ENCODE data around the gene L3MBTL4.
"Not testable (repeated sequence)": the region's sequence is repeated elsewhere in the genome, so short reads cannot be mapped to it uniquely, and the experiment has no call there.

L3MBTL4 gene

DNA sequence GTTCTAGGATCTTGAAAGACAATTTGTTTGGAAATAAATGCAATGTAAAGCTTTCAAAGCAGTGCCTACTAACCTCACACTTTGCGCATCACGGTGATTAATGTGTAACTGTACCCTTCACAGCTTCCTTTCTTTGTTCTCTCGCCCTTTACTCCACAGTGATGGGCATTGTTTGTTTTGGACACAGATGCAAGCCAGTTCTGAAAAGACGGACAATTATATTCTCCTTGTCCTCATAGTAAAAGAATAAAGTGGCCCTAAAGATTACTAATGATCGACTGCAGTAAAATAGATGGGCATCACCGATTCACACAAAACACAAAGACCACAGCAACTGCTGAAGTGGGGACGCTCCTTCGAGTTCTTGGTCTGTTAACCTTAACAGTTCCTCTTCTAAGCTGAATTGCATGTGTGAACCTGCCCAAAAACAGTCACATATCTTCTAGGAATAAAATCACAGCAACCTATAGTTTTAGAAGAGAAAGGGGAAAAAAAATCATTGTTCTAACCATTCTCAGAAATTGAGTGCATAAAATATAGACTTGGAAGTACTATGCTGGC is 7.7 kb downstream of the L3MBTL4 start:
- no peak for DNase-seq (ENCODE audit: low spot score)
- FAIRE-seq, result no peak

- FAIRE-seq, result peak; percentile 77
- peak; percentile 79 for DNase-seq (ENCODE audit: low spot score)
Observed at GRCh38 chr18:6406075-6406909, 8.4 kb downstream of the L3MBTL4 start.

DNA sequence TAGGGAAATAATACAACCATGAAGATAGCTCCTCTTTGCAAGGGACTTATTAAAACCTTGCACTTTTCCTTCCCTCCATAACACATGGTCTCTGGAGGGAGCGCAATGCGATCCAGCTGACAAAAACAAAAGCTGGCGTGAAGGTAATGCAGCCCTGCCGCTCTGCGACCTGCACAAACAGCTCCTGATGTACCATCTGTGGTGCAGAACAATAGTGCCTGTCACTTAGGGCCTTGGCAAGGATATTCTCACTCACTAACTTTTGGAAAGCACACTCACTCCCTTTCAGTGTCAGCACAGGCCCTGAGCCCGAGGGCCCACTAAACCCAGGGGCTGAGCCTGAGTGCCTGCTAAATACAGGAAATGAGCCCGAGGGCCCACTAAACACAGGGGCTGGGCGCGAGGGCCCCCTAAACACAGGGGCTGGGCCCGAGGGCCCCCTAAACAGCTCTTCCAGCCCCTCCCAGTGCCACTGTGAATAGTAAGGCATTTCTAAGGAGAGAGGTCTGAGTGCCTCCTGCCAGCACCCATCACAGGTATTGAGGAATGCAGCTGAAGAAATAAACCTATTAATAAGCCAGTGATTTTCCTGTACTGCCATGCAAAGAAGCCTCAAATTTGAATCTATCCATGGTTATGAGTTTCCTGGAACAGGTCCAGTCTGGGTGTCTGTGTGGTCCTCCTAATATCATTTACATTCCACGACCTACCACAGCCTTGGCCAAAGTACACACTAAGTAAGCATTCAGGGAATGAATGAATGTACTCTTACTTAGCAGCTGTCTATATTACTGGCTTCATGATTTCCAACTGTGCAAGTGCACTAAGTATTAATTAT is 9.3 kb downstream of the L3MBTL4 start:
- DNase-seq (ENCODE audit: low spot score) (peak; percentile 37), FAIRE-seq (peak; percentile 82)

DNA sequence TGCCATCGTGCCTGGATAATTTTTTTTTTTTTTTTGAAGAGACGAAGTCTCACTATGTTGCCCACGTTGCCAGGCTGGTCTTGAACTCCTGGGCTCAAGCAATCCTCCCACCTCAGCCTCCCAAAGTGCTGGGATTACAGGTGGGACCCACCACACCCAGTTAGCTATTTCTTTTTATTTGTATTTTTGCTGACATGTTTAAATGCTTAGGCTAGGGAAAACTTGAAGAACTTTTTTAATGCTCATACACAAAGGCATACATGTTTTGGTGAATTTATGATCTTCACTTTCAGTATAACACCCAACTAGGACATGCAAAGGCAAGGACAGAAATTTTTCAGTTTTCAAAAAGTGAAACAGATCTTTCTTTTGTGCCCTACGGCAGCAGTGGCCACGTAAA is 9.9 kb downstream of the L3MBTL4 start:
- no peak for FAIRE-seq

GRCh38 chr18:6401687-6402086 is 13.0 kb downstream of the L3MBTL4 start:
- FAIRE-seq (peak; percentile 77), DNase-seq (ENCODE audit: low spot score) (no peak)

More for the DNA sequence above, 9.9 kb downstream of the L3MBTL4 start:
- DNase-seq (ENCODE audit: low spot score), result no peak

DNA sequence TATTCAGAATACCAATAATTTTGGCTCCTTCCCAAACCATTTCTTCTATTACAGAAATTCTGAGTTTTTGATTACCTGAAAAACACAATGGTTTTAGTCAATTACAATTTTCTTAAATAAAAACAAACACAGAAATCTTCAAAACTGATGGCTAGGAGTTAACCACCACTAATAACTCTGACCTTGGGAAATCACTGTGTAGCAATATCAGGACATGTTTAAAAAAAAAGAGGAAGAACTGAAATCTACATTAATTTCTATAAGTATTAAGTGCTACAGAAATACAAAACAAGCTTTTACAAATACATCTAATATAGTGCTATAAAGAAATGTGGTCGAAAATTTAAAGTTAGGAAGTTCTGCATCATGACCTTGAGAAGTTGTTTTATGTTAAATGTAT is 14.9 kb downstream of the L3MBTL4 start:
- no peak for FAIRE-seq

GRCh38 chr18:6397931-6398566 is 16.7 kb downstream of the L3MBTL4 start:
- no peak for DNase-seq (ENCODE audit: low spot score)
- no peak for FAIRE-seq

More for the DNA sequence above, 14.9 kb downstream of the L3MBTL4 start:
- DNase-seq (ENCODE audit: low spot score), result no peak

DNA sequence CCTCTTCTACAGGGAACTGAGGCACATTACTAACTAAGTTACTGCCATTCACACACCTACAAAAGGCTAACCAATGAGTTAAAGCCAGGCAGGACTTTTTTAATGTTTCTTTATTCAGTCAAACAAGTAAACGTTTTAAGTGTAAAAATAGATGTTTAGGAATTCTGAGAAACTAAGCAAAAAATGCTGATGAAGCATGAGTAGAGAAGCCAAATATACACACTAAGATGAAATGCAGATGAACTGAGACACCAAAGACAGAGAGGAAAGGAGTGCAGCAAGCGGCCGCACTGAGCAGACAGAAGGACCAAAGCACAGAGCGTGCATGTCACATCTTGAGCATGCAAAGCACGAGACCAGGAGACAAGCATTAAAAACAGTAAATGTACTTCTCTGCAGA is 17.9 kb downstream of the L3MBTL4 start:
- no peak for DNase-seq (ENCODE audit: low spot score)
- FAIRE-seq, result no peak

- no peak for DNase-seq (ENCODE audit: low spot score)
- FAIRE-seq, result peak; percentile 17
Observed at GRCh38 chr18:6396276-6396675, 18.4 kb downstream of the L3MBTL4 start.

GRCh38 chr18:6389005-6389404 is 25.7 kb downstream of the L3MBTL4 start:
- no peak for DNase-seq (ENCODE audit: low spot score)
- no peak for FAIRE-seq

GRCh38 chr18:6382963-6383362 is 31.7 kb downstream of the L3MBTL4 start:
- FAIRE-seq, result no peak
- no peak for DNase-seq (ENCODE audit: low spot score)

DNA sequence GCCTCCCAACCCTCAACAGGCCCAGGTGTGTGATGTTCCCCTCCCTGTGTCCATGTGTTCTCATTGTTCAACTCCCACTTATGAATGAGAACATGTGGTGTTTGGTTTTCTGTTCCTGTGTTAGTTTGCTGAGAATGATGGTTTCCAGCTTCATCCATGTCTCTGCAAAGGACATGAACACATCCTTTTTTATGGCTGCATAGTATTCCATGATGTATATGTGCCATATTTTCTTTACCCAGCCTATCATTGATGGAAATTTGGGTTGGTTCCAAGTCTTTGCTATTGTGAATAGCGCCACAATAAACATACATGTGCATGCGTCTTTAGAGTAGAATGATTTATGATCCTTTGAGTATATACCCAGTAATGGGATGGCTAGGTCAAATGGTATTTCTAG is 37.2 kb downstream of the L3MBTL4 start:
- not testable (repeated sequence) for FAIRE-seq; DNase-seq (ENCODE audit: low spot score)

DNA sequence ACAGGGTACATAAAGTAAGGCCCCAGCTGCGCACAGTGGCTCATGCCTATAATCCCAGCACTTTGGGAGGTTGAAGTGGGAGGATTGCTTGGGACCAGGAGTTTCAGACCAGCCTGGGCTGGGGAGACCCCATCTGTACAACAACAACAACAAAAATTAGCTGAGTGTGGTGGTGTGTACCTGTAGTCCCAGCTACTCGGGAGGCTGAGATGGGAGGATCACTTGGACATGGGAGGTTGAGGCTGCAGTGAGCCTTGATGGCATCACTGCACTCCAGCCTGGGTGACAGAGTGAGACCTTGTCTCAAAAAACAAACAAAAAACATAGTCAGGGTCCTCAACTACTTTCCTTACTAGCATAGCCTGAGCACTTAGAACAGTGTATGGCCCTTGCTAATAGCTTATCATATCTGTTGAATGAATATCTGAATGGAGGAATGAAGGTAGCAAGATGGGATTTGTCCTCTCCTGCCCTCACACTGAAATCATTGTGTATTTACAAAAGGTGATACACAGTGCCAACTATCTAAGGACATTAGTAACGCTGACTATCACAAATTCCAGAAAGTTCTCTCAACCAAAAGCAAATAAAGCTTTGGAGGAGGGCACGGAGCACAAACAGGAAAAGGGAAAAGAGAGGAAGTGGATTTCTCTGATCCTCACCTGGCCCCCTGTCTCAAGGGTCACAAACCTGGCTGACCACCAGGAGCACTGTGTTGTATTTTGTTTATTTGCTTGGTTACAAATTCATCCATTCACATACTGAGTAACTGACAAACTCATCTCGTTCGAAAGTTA is 38.1 kb downstream of the L3MBTL4 start:
- FAIRE-seq, result no peak
- no peak for DNase-seq (ENCODE audit: low spot score)

DNA sequence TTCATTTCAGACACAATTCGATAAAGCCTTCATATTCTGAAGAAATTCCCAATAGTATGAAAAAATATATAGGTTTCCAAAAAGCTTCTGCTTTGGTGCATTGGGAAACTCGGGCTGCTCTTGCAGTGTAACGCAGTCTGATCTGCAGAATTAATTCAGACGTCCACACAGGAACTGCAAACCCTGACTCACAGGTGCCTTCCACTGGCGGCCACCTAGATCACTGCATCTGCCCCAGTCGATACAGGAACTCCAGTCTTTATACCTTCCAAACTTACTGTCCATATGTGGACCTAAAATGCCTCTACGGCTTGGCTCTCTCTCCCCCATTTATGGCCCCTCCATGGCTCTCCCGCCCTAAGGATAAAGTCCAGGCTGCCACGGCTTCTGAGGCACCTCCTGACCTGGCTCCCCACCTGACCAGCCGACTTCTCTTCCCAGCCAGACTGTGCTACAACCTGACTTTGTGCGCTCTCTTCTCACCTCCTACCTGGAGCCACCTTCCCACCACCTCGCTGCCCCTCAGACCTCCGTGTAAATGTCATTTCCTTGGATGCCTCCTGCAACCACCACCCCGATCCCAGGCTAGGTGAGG is 39.7 kb downstream of the L3MBTL4 start:
- peak; percentile 66 for FAIRE-seq

DNA sequence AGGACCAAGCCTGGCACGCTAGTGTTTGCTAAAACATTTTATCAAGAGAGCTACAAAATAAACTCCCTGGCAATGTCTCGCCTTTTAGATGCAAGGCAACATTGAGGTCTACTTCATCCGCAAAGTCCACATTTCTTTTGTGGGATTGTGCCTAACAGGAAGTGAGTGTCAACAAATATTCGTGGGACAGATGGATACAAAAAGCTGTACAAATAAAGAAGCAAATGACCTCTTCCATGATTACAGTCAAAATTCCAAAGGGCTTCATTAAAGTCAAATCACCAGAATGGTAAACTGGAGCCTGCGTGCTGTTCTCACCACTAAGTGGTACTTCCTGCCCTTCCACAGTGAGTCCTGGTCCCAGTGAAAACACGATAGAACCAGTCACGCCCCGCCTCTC is 40.4 kb downstream of the L3MBTL4 start:
- DNase-seq (ENCODE audit: low spot score) (no peak), FAIRE-seq (no peak)

More for the DNA sequence above, 39.7 kb downstream of the L3MBTL4 start:
- no peak for DNase-seq (ENCODE audit: low spot score)

- DNase-seq (ENCODE audit: low spot score), result no peak
- no peak for FAIRE-seq
Observed at GRCh38 chr18:6373187-6373586, 41.5 kb downstream of the L3MBTL4 start.

DNA sequence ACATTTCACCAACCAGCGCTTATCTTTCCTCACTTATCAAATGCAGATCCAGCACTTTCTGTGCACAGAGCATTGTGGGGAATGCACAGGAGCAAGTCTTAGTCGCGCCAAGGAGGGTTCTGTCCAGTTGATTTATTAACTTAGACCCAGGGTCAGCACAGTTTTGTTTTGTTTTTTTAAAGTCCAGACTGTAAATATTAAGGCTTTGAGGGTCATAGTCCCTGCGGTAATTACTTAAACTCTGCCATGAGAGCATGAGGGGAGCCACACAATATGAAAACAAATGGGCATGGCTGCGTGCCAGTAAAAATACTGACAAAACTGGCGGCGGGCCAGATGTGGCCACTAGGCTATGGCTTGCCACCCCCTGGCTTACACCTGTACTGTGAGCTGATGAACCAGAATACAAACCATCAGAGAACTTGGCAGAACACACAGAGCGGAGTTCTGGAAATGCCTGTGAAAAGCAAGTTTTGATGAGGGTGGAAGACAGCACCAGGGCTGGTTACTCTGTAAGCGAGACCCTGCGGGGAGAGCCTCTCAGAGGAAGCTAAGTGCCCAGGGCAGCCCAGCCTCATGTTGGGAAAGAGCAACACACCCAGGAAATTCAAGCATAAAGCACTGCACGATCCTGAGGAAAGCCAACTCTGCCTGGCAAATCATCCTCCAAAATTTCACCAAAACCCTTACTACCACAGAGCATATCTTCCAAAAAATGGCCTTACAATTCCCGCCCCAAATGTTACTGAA is 43.6 kb downstream of the L3MBTL4 start:
- DNase-seq (ENCODE audit: low spot score) (peak; percentile 69), FAIRE-seq (no peak)

GRCh38 chr18:6370410-6370809 is 44.3 kb downstream of the L3MBTL4 start:
- FAIRE-seq, result peak; percentile 86
- peak; percentile 67 for DNase-seq (ENCODE audit: low spot score)

GRCh38 chr18:6368017-6368416 is 46.7 kb downstream of the L3MBTL4 start:
- no peak for FAIRE-seq
- DNase-seq (ENCODE audit: low spot score), result no peak

GRCh38 chr18:6367208-6367607 is 47.5 kb downstream of the L3MBTL4 start:
- no peak for FAIRE-seq
- DNase-seq (ENCODE audit: low spot score), result no peak
